GM23338 (cell line): ENCODE results near the gene PFKM. TPM values are rescaled to one million over a fixed set of nuclear protein-coding genes. Genes with fewer than 3 reads are reported as not detected.

Source experiments
- ATAC-seq: fragments of 200-7000 bp; cut with Tn5 transposase; 3 replicates; pipeline ENCODE4 v1.9.1; 2020
- DNase-seq: peaks from one replicate; pipeline ENCODE4 v3.0.0-alpha.2; 2015; ENCODE audit warnings: low spot score
- H2AFZ ChIP-seq: fragments of 200-600 bp; sonication (generic); 2 replicates; pipeline ENCODE4 v1.8.0; 2016; ENCODE audit warnings: antibody characterized with exemption, mild to moderate bottlenecking, moderate library complexity
- H3F3A ChIP-seq: fragments of 200-600 bp; sonication (generic); replicated peaks from 2 replicates; pipeline ENCODE4 v1.8.0; 2017; ENCODE audit warnings: antibody characterized with exemption, mixed run types, low read depth
- H3K27ac ChIP-seq: fragments of 200-600 bp; sonication (generic); 2 replicates; pipeline ENCODE4 v1.6.1; 2016; ENCODE audit warnings: low read depth
- H3K27me3 ChIP-seq: fragments of 200-600 bp; sonication (generic); 2 replicates; pipeline ENCODE4 v1.8.0; 2016; ENCODE audit warnings: mild to moderate bottlenecking, mixed run types, moderate library complexity; ENCODE audit not compliant: insufficient read depth
- H3K36me3 ChIP-seq: fragments of 200-600 bp; sonication (generic); 2 replicates; pipeline ENCODE4 v1.8.0; 2016; ENCODE audit warnings: mild to moderate bottlenecking; ENCODE audit not compliant: insufficient read depth
- H3K4me1 ChIP-seq: fragments of 200-600 bp; sonication (generic); 2 replicates; pipeline ENCODE4 v1.8.0; 2016; ENCODE audit warnings: mild to moderate bottlenecking, moderate library complexity; ENCODE audit not compliant: insufficient read depth
- H3K4me2 ChIP-seq: fragments of 200-600 bp; sonication (generic); 2 replicates; pipeline ENCODE4 v1.7.1; 2017; ENCODE audit warnings: mixed run types
- H3K4me3 ChIP-seq: fragments of 200-600 bp; sonication (generic); 2 replicates; pipeline ENCODE4 v1.6.1; 2016; ENCODE audit warnings: mixed run types
- H3K79me2 ChIP-seq: fragments of 200-600 bp; sonication (generic); replicated peaks from 2 replicates; pipeline ENCODE4 v1.8.0; 2017; ENCODE audit warnings: mild to moderate bottlenecking; ENCODE audit not compliant: insufficient read depth
- H3K9me2 ChIP-seq: fragments of 200-600 bp; sonication (generic); 2 replicates; pipeline ENCODE4 v1.8.0; 2017; ENCODE audit not compliant: insufficient read depth
- H4K20me1 ChIP-seq: fragments of 200-600 bp; sonication (generic); replicated peaks from 2 replicates; pipeline ENCODE4 v1.8.0; 2017; ENCODE audit warnings: mild to moderate bottlenecking; ENCODE audit not compliant: insufficient read depth
- H3K27ac Mint-ChIP-seq: 2 replicates; pipeline ENCODE4 v1.8.0; 2020; ENCODE audit warnings: inconsistent platforms, mild to moderate bottlenecking, moderate library complexity, mixed read lengths
- H3K27me3 Mint-ChIP-seq: 3 replicates; pipeline ENCODE4 v1.8.0; 2022; ENCODE audit warnings: low read depth, mild to moderate bottlenecking, moderate library complexity, mixed read lengths, inconsistent platforms; ENCODE audit not compliant: insufficient read depth, poor library complexity
- H3K36me3 Mint-ChIP-seq: 3 replicates; pipeline ENCODE4 v1.8.0; 2021; ENCODE audit warnings: low read depth, mild to moderate bottlenecking, inconsistent platforms, moderate library complexity, mixed read lengths
- H3K4me1 Mint-ChIP-seq: 3 replicates; pipeline ENCODE4 v1.8.0; 2020; ENCODE audit warnings: mild to moderate bottlenecking, inconsistent platforms, mixed read lengths
- H3K4me3 Mint-ChIP-seq: 3 replicates; pipeline ENCODE4 v1.8.0; 2021; ENCODE audit warnings: moderate library complexity, mild to moderate bottlenecking, inconsistent platforms, mixed read lengths
- H3K9me3 Mint-ChIP-seq: 3 replicates; pipeline ENCODE4 v1.8.0; 2020; ENCODE audit warnings: moderate library complexity, mild to moderate bottlenecking, inconsistent platforms, mixed read lengths
- CREB1 ChIP-seq: fragments of 250-450 bp; sonication (Bioruptor Pico); IDR thresholded peaks from 2 replicates; pipeline ENCODE4 v1.5.0; 2020; ENCODE audit warnings: low read depth, mild to moderate bottlenecking, moderate library complexity
- JUNB ChIP-seq: IDR thresholded peaks from one replicate; pipeline ENCODE4 v1.6.1; 2016; ENCODE audit warnings: antibody characterized with exemption; ENCODE audit not compliant: unreplicated experiment
- REST ChIP-seq: IDR thresholded peaks from one replicate; pipeline ENCODE4 v1.6.1; 2018; ENCODE audit warnings: antibody characterized with exemption; ENCODE audit not compliant: unreplicated experiment
- ZNF114 ChIP-seq: fragments of 250-450 bp; sonication (Bioruptor Pico); IDR thresholded peaks from 2 replicates; pipeline ENCODE4 v1.5.0; 2020; ENCODE audit warnings: mild to moderate bottlenecking, moderate library complexity
- ZNF462 ChIP-seq: fragments of 250-450 bp; sonication (Bioruptor Pico); IDR thresholded peaks from 2 replicates; pipeline ENCODE4 v1.5.0; 2020; ENCODE audit warnings: mild to moderate bottlenecking, moderate library complexity
- polyA plus RNA-seq: library from polyadenylated mRNA; unstranded; fragments of >200 nt; fragmentation: Nextera tagmentation; extraction: Ambion mirVana; gene quantifications from 2 replicates; pipeline ENCODE4 v1.2.1, GENCODE V29; 2016
- total RNA-seq: library from RNA; depleted of rRNA; stranded (reverse); fragments of >200 nt; shearing (Covaris generic); gene quantifications from 2 replicates; pipeline ENCODE4 v1.2.3, GENCODE V29; 2014

Gene PFKM
- total and polyA plus RNA-seq, 2 experiments from 2014 or later, result 47.2 to 82.5 TPM

GRCh38 chr12:48119834-48120195 is 651 bp downstream of the PFKM start:
- ATAC-seq (no peak; the same call in 2 of the 3 replicates), DNase-seq (peak; percentile 6)
- Histone ChIP-seq H3K27ac (peak overlapping the region; percentile 76), H3K9me2 (no peaks in the 10 kb centered on the region), H3K4me3 (peak overlapping the region; percentile 90), H2AFZ (peak overlapping the region; percentile 80; the same call in 1 of the 2 replicates), H3K27me3 (no peaks in the 10 kb centered on the region), H3K79me2 (peaks cover 23% of the 10 kb centered on the region), H3K4me2 (peak overlapping the region; percentile 90), H3F3A (no peaks in the 10 kb centered on the region), H4K20me1 (peaks cover 10% of the 10 kb centered on the region), H3K36me3 (peaks cover 14% of the 10 kb centered on the region), H3K4me1 (peaks cover 14% of the 10 kb centered on the region)
- H3K36me3 Mint-ChIP-seq, result peaks cover 14% of the 10 kb centered on the region
- peaks cover 6% of the 10 kb centered on the region; the same call in 2 of the 3 replicates for H3K9me3 Mint-ChIP-seq
- H3K27ac Mint-ChIP-seq, result peak overlapping the region; percentile 76
- no peak for TF ChIP-seq ZNF462 (CRISPR knock-in tag)
- no peak for TF ChIP-seq CREB1 (CRISPR knock-in tag)
- TF ChIP-seq ZNF114 (CRISPR knock-in tag), result no peak
- TF ChIP-seq JUNB, result no peak
- no peak for TF ChIP-seq REST
- H3K4me1 Mint-ChIP-seq, result peaks cover 15% of the 10 kb centered on the region
- peak overlapping the region; percentile 91 for H3K4me3 Mint-ChIP-seq
- peaks cover 5% of the 10 kb centered on the region for H3K27me3 Mint-ChIP-seq
